Activated T-cell treated with anti-CD3 and anti-CD28 coated beads, Interleukin-2, amount 50 U/mL, for 48 hours (primary cell): ENCODE measurements around the gene KIRREL3.

Experiments used
- DNase-seq, 2 experiments: peaks; one replicate each; pipeline ENCODE4 v3.0.0-alpha.2; 2020

The KIRREL3 gene

GRCh38 chr11:126863294-126863997 lies 137.1 kb downstream of the KIRREL3 start:
- no peak for DNase-seq

- no peak for DNase-seq
Measured at GRCh38 chr11:126862664-126863243, 137.8 kb downstream of the KIRREL3 start.

GRCh38 chr11:126861796-126862459 lies 138.6 kb downstream of the KIRREL3 start:
- no peak for DNase-seq

- DNase-seq: no peak
Measured at GRCh38 chr11:126857860-126858808, 142.4 kb downstream of the KIRREL3 start.

GRCh38 chr11:126855536-126855935 lies 145.0 kb downstream of the KIRREL3 start:
- DNase-seq: no peak

GRCh38 chr11:126853732-126854131 lies 146.8 kb downstream of the KIRREL3 start:
- DNase-seq: no peak

GRCh38 chr11:126844789-126845188 lies 155.8 kb downstream of the KIRREL3 start:
- DNase-seq: no peak

- DNase-seq: no peak
Measured at GRCh38 chr11:126843096-126843495, 157.5 kb downstream of the KIRREL3 start.

- no peak for DNase-seq
Measured at GRCh38 chr11:126841999-126842398, 158.6 kb downstream of the KIRREL3 start.

- no peak for DNase-seq
Measured at GRCh38 chr11:126840975-126841374, 159.6 kb downstream of the KIRREL3 start.

- DNase-seq: no peak
Measured at GRCh38 chr11:126840201-126840886, 160.2 kb downstream of the KIRREL3 start.

- no peak for DNase-seq
Measured at GRCh38 chr11:126839496-126839895, 161.1 kb downstream of the KIRREL3 start.

GRCh38 chr11:126838779-126839178 lies 161.8 kb downstream of the KIRREL3 start:
- DNase-seq: no peak

- DNase-seq: no peak
Measured at GRCh38 chr11:126837581-126837980, 163.0 kb downstream of the KIRREL3 start.

- no peak for DNase-seq
Measured at GRCh38 chr11:126834573-126834972, 166.0 kb downstream of the KIRREL3 start.

- no peak for DNase-seq
Measured at GRCh38 chr11:126834149-126834548, 166.4 kb downstream of the KIRREL3 start.

GRCh38 chr11:126833065-126833464 lies 167.5 kb downstream of the KIRREL3 start:
- DNase-seq: no peak

- DNase-seq: no peak
Measured at GRCh38 chr11:126832387-126832786, 168.2 kb downstream of the KIRREL3 start.

GRCh38 chr11:126830216-126830806 lies 170.3 kb downstream of the KIRREL3 start:
- no peak for DNase-seq

- DNase-seq: no peak
Measured at GRCh38 chr11:126829716-126830115, 170.9 kb downstream of the KIRREL3 start.

GRCh38 chr11:126824035-126824607 lies 176.4 kb downstream of the KIRREL3 start:
- no peak for DNase-seq

- DNase-seq: no peak
Measured at GRCh38 chr11:126823274-126823673, 177.3 kb downstream of the KIRREL3 start.
